H9 (cell line): ENCODE data around the gene TMEM250. TPM values are rescaled to one million over a fixed set of nuclear protein-coding genes. Genes with fewer than 3 reads are reported as not detected.

ENCODE experiments used
- DNase-seq: peaks from one replicate; pipeline ENCODE4 v3.0.0-alpha.2; 2017
- H2AFZ ChIP-seq: one replicate; pipeline ENCODE4 v1.6.1; 2013; ENCODE audit warnings: mild to moderate bottlenecking, low read length, control low read depth, moderate library complexity
- H2AK5ac ChIP-seq: 2 replicates; pipeline ENCODE4 v1.6.1; 2013; ENCODE audit warnings: low read length, control low read depth, mixed read lengths; ENCODE audit not compliant: insufficient read length
- H2BK120ac ChIP-seq: one replicate; pipeline ENCODE4 v1.6.1; 2013; ENCODE audit warnings: low read depth, mild to moderate bottlenecking, low read length, control low read depth, inconsistent platforms; ENCODE audit not compliant: poor library complexity, severe bottlenecking
- H2BK12ac ChIP-seq: 2 replicates; pipeline ENCODE4 v1.6.1; 2013; ENCODE audit warnings: low read length, control low read depth, mixed read lengths, low read depth; ENCODE audit not compliant: insufficient read length
- H2BK15ac ChIP-seq: 2 replicates; pipeline ENCODE4 v1.6.1; 2013; ENCODE audit warnings: low read depth, low read length, control low read depth
- H2BK20ac ChIP-seq: one replicate; pipeline ENCODE4 v1.6.1; 2013; ENCODE audit warnings: low read depth, mild to moderate bottlenecking, low read length, control low read depth, inconsistent platforms; ENCODE audit not compliant: poor library complexity, severe bottlenecking
- H2BK5ac ChIP-seq: 2 replicates; pipeline ENCODE4 v1.6.1; 2013; ENCODE audit warnings: low read length, control low read depth, mixed read lengths; ENCODE audit not compliant: insufficient read length
- H3K14ac ChIP-seq: 2 replicates; pipeline ENCODE4 v1.6.1; 2013; ENCODE audit warnings: low read length, control low read depth; ENCODE audit not compliant: insufficient read depth
- H3K18ac ChIP-seq: 2 replicates; pipeline ENCODE4 v1.6.1; 2013; ENCODE audit warnings: low read depth, mild to moderate bottlenecking, mixed read lengths, low read length, control low read depth; ENCODE audit not compliant: insufficient read length
- H3K23ac ChIP-seq: 2 replicates; pipeline ENCODE4 v1.6.1; 2013; ENCODE audit warnings: low read length, control low read depth, mixed read lengths, low read depth; ENCODE audit not compliant: insufficient read length
- H3K23me2 ChIP-seq: 2 replicates; pipeline ENCODE4 v1.6.1; 2013; ENCODE audit warnings: low read depth, mild to moderate bottlenecking, mixed read lengths, low read length, control low read depth; ENCODE audit not compliant: insufficient read length, poor library complexity, severe bottlenecking
- H3K27ac ChIP-seq: 2 replicates; pipeline ENCODE4 v1.5.1; 2013; ENCODE audit warnings: low read length, control low read depth, mixed read lengths, low read depth; ENCODE audit not compliant: insufficient read length
- H3K27me3 ChIP-seq: 2 replicates; pipeline ENCODE4 v1.6.1; 2013; ENCODE audit warnings: low read length, control low read depth, inconsistent platforms; ENCODE audit not compliant: insufficient read depth
- H3K4ac ChIP-seq: 2 replicates; pipeline ENCODE4 v1.6.1; 2013; ENCODE audit warnings: low read depth, mild to moderate bottlenecking, control low read depth, inconsistent platforms, low read length, moderate library complexity
- H3K4me1 ChIP-seq: 2 replicates; pipeline ENCODE4 v1.6.1; 2013; ENCODE audit warnings: low read length, control low read depth, inconsistent platforms; ENCODE audit not compliant: insufficient read depth
- H3K4me2 ChIP-seq: 2 replicates; pipeline ENCODE4 v1.6.1; 2013; ENCODE audit warnings: low read length, control low read depth, mixed read lengths; ENCODE audit not compliant: insufficient read length, insufficient read depth
- H3K56ac ChIP-seq: 2 replicates; pipeline ENCODE4 v1.6.1; 2013; ENCODE audit warnings: low read depth, mild to moderate bottlenecking, mixed read lengths, low read length, control low read depth; ENCODE audit not compliant: insufficient read length
- H3K79me1 ChIP-seq: 2 replicates; pipeline ENCODE4 v1.6.1; 2013; ENCODE audit warnings: low read depth, mild to moderate bottlenecking, moderate library complexity, low read length, control low read depth, inconsistent platforms; ENCODE audit not compliant: insufficient read depth, poor library complexity, severe bottlenecking
- H3K79me2 ChIP-seq: 2 replicates; pipeline ENCODE4 v1.6.1; 2013; ENCODE audit warnings: low read length, control low read depth, inconsistent platforms; ENCODE audit not compliant: insufficient read depth
- H3K9ac ChIP-seq: 2 replicates; pipeline ENCODE4 v1.6.1; 2013; ENCODE audit warnings: low read length, control low read depth, mixed read lengths; ENCODE audit not compliant: insufficient read length; ENCODE audit errors: extremely low read depth
- H3K9me3 ChIP-seq: one replicate; pipeline ENCODE4 v1.6.1; 2013; ENCODE audit warnings: low read depth, low read length, inconsistent platforms; ENCODE audit not compliant: control insufficient read depth
- H3T11ph ChIP-seq: one replicate; pipeline ENCODE4 v1.6.1; 2013; ENCODE audit warnings: mild to moderate bottlenecking, low read length, control low read depth, inconsistent platforms
- H4K20me1 ChIP-seq: one replicate; pipeline ENCODE4 v1.6.1; 2013; ENCODE audit not compliant: control insufficient read depth, insufficient read length, insufficient read depth
- H4K5ac ChIP-seq: 2 replicates; pipeline ENCODE4 v1.6.1; 2013; ENCODE audit warnings: low read depth, mild to moderate bottlenecking, mixed read lengths, low read length, control low read depth; ENCODE audit not compliant: insufficient read length
- H4K8ac ChIP-seq: replicated peaks from 2 replicates; pipeline ENCODE4 v1.6.1; 2013; ENCODE audit warnings: low read length, control low read depth, mixed read lengths, low read depth; ENCODE audit not compliant: insufficient read length
- H4K91ac ChIP-seq: 2 replicates; pipeline ENCODE4 v1.6.1; 2013; ENCODE audit warnings: low read depth, mild to moderate bottlenecking, moderate library complexity, mixed read lengths, low read length, control low read depth; ENCODE audit not compliant: insufficient read length
- H3K27ac Mint-ChIP-seq, 3 experiments: 2 replicates in 2 of 3; 3 replicates in 1 of 3; pipeline ENCODE4 v1.8.0; 2020 to 2021; ENCODE audit warnings: mixed read lengths in 3 of 3, mild to moderate bottlenecking in 1 of 3, moderate library complexity in 1 of 3
- H3K27me3 Mint-ChIP-seq: 2 replicates; pipeline ENCODE4 v1.8.0; 2021; ENCODE audit warnings: low read depth, mild to moderate bottlenecking, moderate library complexity, mixed read lengths
- H3K36me3 Mint-ChIP-seq, 3 experiments: 2 replicates in 2 of 3; 3 replicates in 1 of 3; pipeline ENCODE4 v1.8.0; 2020 to 2021; ENCODE audit warnings: low read depth in 3 of 3, mixed read lengths in 3 of 3; ENCODE audit not compliant: insufficient read depth in 1 of 3
- H3K4me1 Mint-ChIP-seq, 2 experiments: 2 replicates each; pipeline ENCODE4 v1.8.0; 2020; ENCODE audit warnings: mixed read lengths in 2 of 2
- H3K4me3 Mint-ChIP-seq, 2 experiments: 2 replicates in 1 of 2; 3 replicates in 1 of 2; pipeline ENCODE4 v1.8.0; 2020 to 2021; ENCODE audit warnings: mild to moderate bottlenecking in 2 of 2, mixed read lengths in 2 of 2, moderate library complexity in 1 of 2
- H3K9me3 Mint-ChIP-seq, 2 experiments: 2 replicates in 1 of 2; 3 replicates in 1 of 2; pipeline ENCODE4 v1.8.0; 2020; ENCODE audit warnings: mild to moderate bottlenecking in 2 of 2, mixed read lengths in 2 of 2, moderate library complexity in 1 of 2
- WGBS: extraction: QIAGEN DNeasy Blood & Tissue Kit; methylation state at CpG from one replicate; pipeline ENCODE4 v1.1.7; 2013; ENCODE audit warnings: missing lambda C conversion rate, low lambda C conversion rate, mixed read lengths; ENCODE audit not compliant: insufficient read length; ENCODE audit errors: extremely low coverage; 5-methylcytosine and 5-hydroxymethylcytosine counted together
- total RNA-seq: library from RNA; stranded (reverse); gene quantifications from 2 replicates; pipeline ENCODE4 v1.2.1, GENCODE V29; 2021
- TF ChIP-seq, protein P1 (sequence below): fragments of 200-600 bp; sonication (generic); conservative IDR thresholded peaks from 3 replicates; pipeline ENCODE4 v1.8.0; 2021; ENCODE audit warnings: antibody characterized with exemption, mild to moderate bottlenecking

Gene TMEM250
- total RNA-seq, 1 experiment from 2014 or later: 48.1 TPM

DNA sequence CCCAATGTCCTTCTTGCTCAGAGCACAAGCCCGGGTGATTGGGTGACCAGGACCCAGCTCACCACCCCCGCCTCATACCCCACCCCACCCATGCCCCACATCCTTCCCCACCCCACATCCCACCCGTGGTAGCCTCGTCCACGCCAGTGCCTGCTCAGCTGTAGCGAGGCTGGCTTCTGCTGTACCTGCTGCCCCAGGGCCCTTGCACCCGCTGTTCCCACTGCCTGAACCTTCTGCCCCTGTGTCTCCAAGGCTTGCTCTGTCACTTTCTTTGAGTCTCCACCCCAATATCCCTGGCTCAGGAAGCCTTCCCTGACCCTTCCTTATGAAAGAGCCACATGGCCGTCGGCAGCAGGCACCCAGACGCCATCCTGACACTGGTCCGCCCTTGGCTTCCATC is 20.5 kb downstream of the TMEM250 start:
- H3K23ac ChIP-seq: no peak overlapping the region
- no peak overlapping the region for H2AK5ac ChIP-seq
- H3K9me3 Mint-ChIP-seq: no peaks in the 10 kb centered on the region
- H3K23me2 ChIP-seq: peaks cover 4% of the 10 kb centered on the region
- peaks cover 39% of the 10 kb centered on the region for H3K27me3 Mint-ChIP-seq
- no peaks in the 10 kb centered on the region for H3K36me3 Mint-ChIP-seq
- no peak for DNase-seq
- H2BK12ac ChIP-seq: no peak overlapping the region
- H3K79me1 ChIP-seq: no peaks in the 10 kb centered on the region
- no peak overlapping the region for H3K56ac ChIP-seq
- no peak overlapping the region for H2AFZ ChIP-seq
- H3K4me3 Mint-ChIP-seq: no peak overlapping the region
- no peak overlapping the region for H3K18ac ChIP-seq
- TF ChIP-seq, protein P1, sequence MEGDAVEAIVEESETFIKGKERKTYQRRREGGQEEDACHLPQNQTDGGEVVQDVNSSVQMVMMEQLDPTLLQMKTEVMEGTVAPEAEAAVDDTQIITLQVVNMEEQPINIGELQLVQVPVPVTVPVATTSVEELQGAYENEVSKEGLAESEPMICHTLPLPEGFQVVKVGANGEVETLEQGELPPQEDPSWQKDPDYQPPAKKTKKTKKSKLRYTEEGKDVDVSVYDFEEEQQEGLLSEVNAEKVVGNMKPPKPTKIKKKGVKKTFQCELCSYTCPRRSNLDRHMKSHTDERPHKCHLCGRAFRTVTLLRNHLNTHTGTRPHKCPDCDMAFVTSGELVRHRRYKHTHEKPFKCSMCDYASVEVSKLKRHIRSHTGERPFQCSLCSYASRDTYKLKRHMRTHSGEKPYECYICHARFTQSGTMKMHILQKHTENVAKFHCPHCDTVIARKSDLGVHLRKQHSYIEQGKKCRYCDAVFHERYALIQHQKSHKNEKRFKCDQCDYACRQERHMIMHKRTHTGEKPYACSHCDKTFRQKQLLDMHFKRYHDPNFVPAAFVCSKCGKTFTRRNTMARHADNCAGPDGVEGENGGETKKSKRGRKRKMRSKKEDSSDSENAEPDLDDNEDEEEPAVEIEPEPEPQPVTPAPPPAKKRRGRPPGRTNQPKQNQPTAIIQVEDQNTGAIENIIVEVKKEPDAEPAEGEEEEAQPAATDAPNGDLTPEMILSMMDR: no peak
- no peak overlapping the region for H3K14ac ChIP-seq
- no peak overlapping the region for H3K9ac ChIP-seq
- no peak overlapping the region for H2BK120ac ChIP-seq
- no peak overlapping the region for H2BK15ac ChIP-seq
- no peaks in the 10 kb centered on the region for H3K79me2 ChIP-seq
- WGBS: no CpG with 5 or more reads among the region's 11 CpGs
- H4K5ac ChIP-seq: no peak overlapping the region
- H2BK20ac ChIP-seq: no peak overlapping the region
- H3K4me1 ChIP-seq: peaks cover 2% of the 10 kb centered on the region; the same call in 1 of the 2 replicates
- no peaks in the 10 kb centered on the region for H4K20me1 ChIP-seq
- H4K91ac ChIP-seq: no peak overlapping the region
- no peak overlapping the region for H4K8ac ChIP-seq
- H3K27me3 ChIP-seq: peaks cover 3% of the 10 kb centered on the region; the same call in 1 of the 2 replicates
- peaks cover 17 to 26% of the 10 kb centered on the region in 2 experiments for H3K4me1 Mint-ChIP-seq
- H3K4ac ChIP-seq: no peak overlapping the region
- H3K27ac Mint-ChIP-seq: no peak overlapping the region
- no peak overlapping the region for H3K27ac ChIP-seq
- no peaks in the 10 kb centered on the region for H3K9me3 ChIP-seq
- H3K4me2 ChIP-seq: no peak overlapping the region
- no peak overlapping the region for H3T11ph ChIP-seq
- no peak overlapping the region for H2BK5ac ChIP-seq
